GM18873 (cell line): ENCODE results near the gene TNFRSF13B.
"Not testable (repeated sequence)": the region's sequence is repeated elsewhere in the genome, so short reads cannot be mapped to it uniquely, and the experiment has no call there.

ENCODE experiments used
- ATAC-seq: cut with Tn5 transposase; IDR thresholded peaks from one replicate; pipeline ENCODE4 v1.9.1; 2021; ENCODE audit warnings: mild to moderate bottlenecking, moderate library complexity, moderate number of reproducible peaks; ENCODE audit not compliant: unreplicated experiment, low FRiP score

TNFRSF13B gene

GRCh38 chr17:17007891-17008290 is 36.0 kb upstream of the TNFRSF13B start:
- ATAC-seq: not testable (repeated sequence)

- ATAC-seq: not testable (repeated sequence)
Observed at GRCh38 chr17:17004997-17005614, 33.2 kb upstream of the TNFRSF13B start.

- no peak for ATAC-seq
Observed at GRCh38 chr17:17004251-17004996, 32.5 kb upstream of the TNFRSF13B start.

- not testable (repeated sequence) for ATAC-seq
Observed at GRCh38 chr17:17002731-17003715, 31.1 kb upstream of the TNFRSF13B start.

GRCh38 chr17:17001874-17002520 is 30.1 kb upstream of the TNFRSF13B start:
- no peak for ATAC-seq

- no peak for ATAC-seq
Observed at GRCh38 chr17:17001076-17001777, 29.3 kb upstream of the TNFRSF13B start.

GRCh38 chr17:16999931-17000625 is 28.2 kb upstream of the TNFRSF13B start:
- ATAC-seq: no peak

GRCh38 chr17:16997514-16998429 is 25.9 kb upstream of the TNFRSF13B start:
- ATAC-seq: no peak

- ATAC-seq: not testable (repeated sequence)
Observed at GRCh38 chr17:16996726-16997125, 24.8 kb upstream of the TNFRSF13B start.

- no peak for ATAC-seq
Observed at GRCh38 chr17:16995930-16996329, 24.0 kb upstream of the TNFRSF13B start.

GRCh38 chr17:16994631-16995030 is 22.7 kb upstream of the TNFRSF13B start:
- ATAC-seq: no peak

GRCh38 chr17:16991349-16992009 is 19.6 kb upstream of the TNFRSF13B start:
- ATAC-seq: no peak

GRCh38 chr17:16989953-16990860 is 18.3 kb upstream of the TNFRSF13B start:
- ATAC-seq: no peak

- ATAC-seq: peak; percentile 23
Observed at GRCh38 chr17:16989230-16989952, 17.5 kb upstream of the TNFRSF13B start.

GRCh38 chr17:16988749-16989229 is 16.9 kb upstream of the TNFRSF13B start:
- ATAC-seq: peak; percentile 8
